ENCODE data around the gene APOL1.
A peak's percentile ranks its signal among the peaks of the same experiment; 100 is the strongest.
"Not testable (repeated sequence)": the region's sequence is repeated elsewhere in the genome, so short reads cannot be mapped to it uniquely, and the experiment has no call there.

Gene APOL1

GRCh38 chr22:36238373-36239149 is 14.4 kb upstream of the APOL1 start:
- peak in 3 of 42 donors; percentile 35 to 55 (median 38) for DNase-seq
- intact Hi-C loops (cut with DNase I), result loop anchor here (10.0 kb wide), 1 partner anchor 46 kb away; no protein-coding TSS in a partner anchor

DNA sequence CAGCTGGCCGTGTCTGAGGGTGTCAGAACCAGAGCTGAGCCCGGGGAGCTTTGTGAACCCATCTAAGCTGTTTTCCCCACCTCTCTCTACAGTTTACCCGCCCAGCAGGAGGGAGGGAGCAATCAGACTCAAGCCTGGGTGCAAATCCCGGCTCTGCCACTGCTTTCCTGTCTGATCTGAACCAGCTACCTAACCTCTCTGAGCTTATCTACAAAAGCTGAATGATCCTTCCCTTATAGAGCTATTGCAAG is 13.9 kb upstream of the APOL1 start:
- peak in 2 of 42 donors; percentile 29 to 56 for DNase-seq
- intact Hi-C loops (cut with DNase I), result loop anchor here (10.0 kb wide), 1 partner anchor 46 kb away; no protein-coding TSS in a partner anchor

GRCh38 chr22:36239401-36240171 is 13.3 kb upstream of the APOL1 start, which contains the start of gene APOL2:
Gene APOL2, minus strand, starts transcription at chr22:36239527. Its CDS starts 6,365 bp downstream, at chr22:36233162.
- peak; percentile 74 to 95 (median 87) for DNase-seq
- intact Hi-C loops (cut with DNase I), result loop anchor here (10.0 kb wide), 1 partner anchor 45 kb away; no protein-coding TSS in a partner anchor

DNA sequence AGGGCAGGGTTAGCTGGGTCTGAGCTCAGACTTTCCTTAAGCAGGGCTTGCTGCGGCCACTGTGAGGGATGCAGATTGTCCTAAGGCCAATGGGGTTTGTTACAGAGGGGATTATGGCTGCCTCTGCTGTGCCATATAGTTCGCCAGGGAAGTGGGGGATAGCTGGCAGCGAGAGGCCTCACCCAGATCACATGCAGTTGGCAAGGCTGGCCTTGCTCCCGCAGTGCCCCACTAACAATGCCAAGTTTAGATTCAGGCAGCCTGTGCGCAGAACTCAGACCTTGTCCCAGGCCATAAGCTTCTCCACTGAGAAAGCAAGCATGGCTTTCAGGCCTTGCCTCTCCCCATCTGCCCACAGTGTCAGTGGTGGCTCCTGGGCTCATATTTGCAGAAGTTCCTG is 8.9 kb upstream of the APOL1 start:
- peak in 2 of 42 donors; percentile 27 to 28 for DNase-seq
- intact Hi-C loops (cut with DNase I), result no loop called here

DNA sequence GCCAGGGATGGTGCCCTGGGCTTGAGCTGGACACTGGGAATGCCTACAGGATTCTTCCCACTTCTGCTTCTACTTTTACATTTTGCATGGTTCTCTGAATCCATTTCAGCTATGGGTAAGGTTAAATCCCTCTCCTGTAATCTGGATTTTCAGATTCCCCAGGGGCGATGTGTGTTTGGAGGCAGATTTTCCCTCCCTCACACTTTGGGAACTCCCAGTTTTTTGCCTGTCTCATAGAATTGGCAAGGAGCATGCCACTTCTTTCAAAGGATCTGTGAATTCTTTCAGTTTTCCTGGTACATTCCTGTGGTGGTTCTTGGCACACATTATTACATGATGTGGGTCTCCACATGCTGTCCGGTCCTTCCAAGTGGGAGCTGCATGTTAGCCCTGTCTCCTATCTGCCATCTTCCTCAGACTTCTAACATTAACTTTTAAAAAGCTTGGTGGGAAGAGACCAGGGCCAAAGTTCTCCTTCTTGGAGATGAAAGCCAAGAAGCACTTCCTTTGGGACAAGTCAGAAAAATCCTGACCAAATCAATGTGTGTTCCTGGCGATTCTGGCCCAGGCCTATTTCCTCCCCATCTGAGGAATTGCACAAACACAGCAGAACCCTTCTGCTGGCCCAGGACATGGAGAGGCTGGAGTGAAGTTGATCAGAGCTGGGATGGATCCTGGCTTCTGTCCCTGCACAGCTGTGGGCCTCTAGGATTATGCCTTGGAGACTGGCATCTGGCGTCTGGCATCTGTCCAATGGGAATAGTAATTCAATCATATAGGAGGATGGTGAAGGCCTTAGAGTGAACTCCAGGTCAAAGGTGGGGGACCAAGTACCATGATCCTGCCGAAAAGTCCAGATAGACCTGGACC is 8.2 kb upstream of the APOL1 start:
- peak in 1 of 42 donors; percentile 16 for DNase-seq
- intact Hi-C loops (cut with DNase I), result no loop called here

- intact Hi-C loops (cut with DNase I), result no loop called here
- no peak for DNase-seq
These were observed 7.1 kb upstream of the APOL1 start for GRCh38 chr22:36245805-36246356.

- intact Hi-C loops (cut with DNase I), result no loop called here
- peak in 1 of 42 donors; percentile 19 for DNase-seq
These were observed 6.2 kb upstream of the APOL1 start for GRCh38 chr22:36246718-36247117.

DNA sequence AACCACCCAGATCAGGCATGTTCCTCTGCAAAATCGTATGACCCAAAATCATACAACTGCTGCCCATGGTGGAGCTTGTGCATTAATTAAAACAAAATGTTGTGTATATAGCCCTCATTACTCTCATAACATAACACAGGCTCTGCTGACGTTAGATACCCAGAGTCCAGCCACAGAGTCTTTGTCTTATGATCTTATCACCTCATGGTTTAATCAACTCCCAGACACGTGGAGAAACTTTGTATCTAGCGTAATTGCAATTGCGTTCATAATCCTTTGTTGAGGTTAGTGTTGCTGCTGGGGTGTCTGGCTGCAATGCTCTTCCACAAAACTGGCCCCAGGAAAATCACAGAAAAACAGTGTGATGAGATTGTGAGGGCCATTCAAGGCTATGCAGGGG is 5.0 kb upstream of the APOL1 start:
- intact Hi-C loops (cut with DNase I), result no loop called here
- no peak for DNase-seq

DNA sequence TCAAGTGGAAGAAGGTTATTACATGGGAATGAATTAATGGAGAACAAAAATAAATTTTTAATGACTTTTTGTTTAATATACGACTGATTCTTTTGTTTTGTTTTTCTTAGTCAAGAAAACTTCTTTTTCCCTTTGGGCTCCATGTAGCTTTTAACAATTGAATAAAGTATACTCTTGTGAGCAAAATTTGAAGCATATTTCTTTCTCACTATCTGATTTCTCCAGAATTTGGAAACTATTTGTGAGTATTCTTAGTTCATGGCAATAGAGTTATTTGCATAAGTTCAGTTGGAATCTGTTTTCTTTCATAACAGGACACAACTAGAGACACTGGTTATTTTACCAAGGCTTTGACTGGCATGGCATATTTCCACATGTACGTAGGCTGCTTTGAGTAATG is 3.8 kb upstream of the APOL1 start:
- intact Hi-C loops (cut with DNase I), result no loop called here
- no peak for DNase-seq

DNA sequence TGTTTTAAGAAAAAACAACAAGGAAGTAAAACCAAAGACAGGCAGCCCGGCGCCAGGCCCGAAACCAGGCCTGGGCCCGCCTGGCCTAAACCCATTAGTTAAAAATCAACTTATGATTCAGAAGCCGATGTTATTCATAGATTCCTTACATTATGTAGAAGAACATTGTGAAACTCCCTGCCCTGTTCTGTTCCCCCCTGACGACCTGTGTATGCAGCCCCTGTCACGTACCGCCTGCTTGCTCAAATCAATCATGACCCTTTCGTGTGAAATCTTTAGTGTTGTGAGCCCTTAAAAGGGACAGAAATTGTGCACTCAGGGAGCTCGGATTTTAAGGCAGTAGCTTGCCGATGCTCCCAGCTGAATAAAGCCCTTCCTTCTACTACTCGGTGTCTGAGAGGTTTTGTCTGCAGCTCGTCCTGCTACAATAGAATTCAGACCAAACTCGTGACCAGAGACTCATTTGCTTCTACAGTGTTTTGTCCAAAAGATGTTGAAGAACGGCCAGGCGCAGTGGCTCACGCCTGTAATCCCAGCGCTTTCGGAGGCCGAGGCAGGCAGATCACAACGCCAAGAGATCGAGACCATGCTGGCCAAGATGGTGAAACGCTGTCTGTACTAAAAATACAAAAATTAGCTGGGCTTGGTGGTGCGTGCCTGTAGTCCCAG is 2.5 kb upstream of the APOL1 start:
- intact Hi-C loops (cut with DNase I), result not testable (repeated sequence)
- peak in 21 of 42 donors; percentile 27 to 80 (median 56) for DNase-seq

DNA sequence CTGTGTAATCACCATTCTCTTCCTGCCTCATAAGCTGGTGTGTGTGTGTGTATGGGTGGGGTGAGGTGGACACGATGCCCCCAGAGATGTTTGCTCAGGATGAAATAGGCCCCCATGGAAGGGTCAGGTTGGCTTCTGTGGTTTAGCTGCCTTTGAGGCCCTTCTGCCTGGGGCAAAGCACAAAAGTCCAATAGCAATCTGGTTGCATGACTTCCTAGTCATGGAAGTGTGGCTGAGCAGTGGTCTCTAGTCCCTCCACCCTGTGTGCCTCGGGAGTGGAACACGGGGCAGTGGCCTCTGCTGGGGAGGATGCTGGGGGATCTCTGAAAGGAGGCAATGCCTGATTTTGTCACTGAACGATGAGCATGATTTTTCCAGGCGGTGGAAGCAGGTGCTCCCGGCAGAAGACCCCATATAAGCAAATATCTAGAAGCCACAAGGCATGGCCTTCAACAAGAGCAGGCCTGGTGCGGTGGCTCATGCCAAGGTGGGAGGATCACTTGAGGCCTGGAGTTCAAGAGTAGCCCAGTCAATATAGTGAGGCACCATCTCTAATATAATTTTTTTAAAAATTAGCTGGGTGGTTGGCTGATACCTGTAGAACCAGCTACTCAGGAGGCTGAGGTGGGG is 839 bp upstream of the APOL1 start:
- intact Hi-C loops (cut with DNase I); DNase-seq: not testable (repeated sequence)

- DNase-seq, result peak in 30 of 42 donors; percentile 24 to 76 (median 52)
These were observed 874 bp downstream of the APOL1 start for GRCh38 chr22:36253523-36254490.

DNA sequence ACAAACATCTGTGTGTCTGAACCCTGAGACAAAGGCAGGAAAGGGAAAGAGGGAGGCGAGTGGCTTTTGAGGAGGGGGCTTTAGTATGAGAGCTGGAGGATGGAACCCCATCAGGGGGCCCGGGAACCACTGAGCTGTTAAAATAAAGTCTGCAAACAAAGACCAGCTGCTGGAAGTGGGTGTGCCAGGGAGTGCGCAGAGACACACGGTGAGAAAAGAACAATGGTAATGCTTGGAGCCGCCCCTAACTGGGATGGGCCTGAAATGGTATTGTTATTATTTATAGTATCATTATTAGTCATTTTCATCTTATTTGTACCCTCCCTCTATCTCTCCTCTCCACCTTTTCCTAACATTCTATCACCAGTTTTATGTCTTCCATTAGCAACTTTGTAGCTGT is 2.6 kb downstream of the APOL1 start:
- intact Hi-C loops (cut with DNase I); DNase-seq: not testable (repeated sequence)

More at GRCh38 chr22:36253523-36254490, 874 bp downstream of the APOL1 start:
- intact Hi-C loops (cut with DNase I), result no loop called here

GRCh38 chr22:36256478-36256877 is 3.5 kb downstream of the APOL1 start:
- DNase-seq, result no peak
- intact Hi-C loops (cut with DNase I), result no loop called here

GRCh38 chr22:36257308-36257707 is 4.4 kb downstream of the APOL1 start:
- no peak for DNase-seq
- intact Hi-C loops (cut with DNase I), result no loop called here

GRCh38 chr22:36257948-36258670 is 5.2 kb downstream of the APOL1 start:
- intact Hi-C loops (cut with DNase I), result no loop called here
- DNase-seq, result no peak

Measured in head of caudate nucleus (tissue), 42 donors.